HEK293 (cell line): Measurements from ENCODE around the gene SLC35F3.

Experiments used
- RBAK ChIP-seq: fragments of 450-650 bp; formaldehyde crosslinking; IDR thresholded peaks from 2 replicates; pipeline ENCODE4 v1.5.1; 2016; ENCODE audit warnings: missing biosample characterization, missing genetic modification characterization
- ZBTB44 ChIP-seq: fragments of 450-650 bp; IDR thresholded peaks from 2 replicates; pipeline ENCODE4 v1.5.1; 2018; ENCODE audit warnings: missing biosample characterization, mild to moderate bottlenecking, missing genetic modification characterization
- ZNF449 ChIP-seq: fragments of 450-650 bp; formaldehyde crosslinking; IDR thresholded peaks from 2 replicates; pipeline ENCODE4 v1.5.1; 2017; ENCODE audit warnings: missing biosample characterization, mild to moderate bottlenecking, missing genetic modification characterization, moderate library complexity

GRCh38 chr1:233868461-233868860, 36.0 kb upstream of the SLC35F3 start:
- TF ChIP-seq RBAK (no peak), ZBTB44 (tag by site-specific recombination) (no peak), ZNF449 (tag by site-specific recombination) (no peak)
